ENCODE measurements around the gene UBXN1.
A peak's percentile ranks its signal among the peaks of the same experiment; 100 is the strongest.

Gene UBXN1, protein sequence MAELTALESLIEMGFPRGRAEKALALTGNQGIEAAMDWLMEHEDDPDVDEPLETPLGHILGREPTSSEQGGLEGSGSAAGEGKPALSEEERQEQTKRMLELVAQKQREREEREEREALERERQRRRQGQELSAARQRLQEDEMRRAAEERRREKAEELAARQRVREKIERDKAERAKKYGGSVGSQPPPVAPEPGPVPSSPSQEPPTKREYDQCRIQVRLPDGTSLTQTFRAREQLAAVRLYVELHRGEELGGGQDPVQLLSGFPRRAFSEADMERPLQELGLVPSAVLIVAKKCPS

DNA sequence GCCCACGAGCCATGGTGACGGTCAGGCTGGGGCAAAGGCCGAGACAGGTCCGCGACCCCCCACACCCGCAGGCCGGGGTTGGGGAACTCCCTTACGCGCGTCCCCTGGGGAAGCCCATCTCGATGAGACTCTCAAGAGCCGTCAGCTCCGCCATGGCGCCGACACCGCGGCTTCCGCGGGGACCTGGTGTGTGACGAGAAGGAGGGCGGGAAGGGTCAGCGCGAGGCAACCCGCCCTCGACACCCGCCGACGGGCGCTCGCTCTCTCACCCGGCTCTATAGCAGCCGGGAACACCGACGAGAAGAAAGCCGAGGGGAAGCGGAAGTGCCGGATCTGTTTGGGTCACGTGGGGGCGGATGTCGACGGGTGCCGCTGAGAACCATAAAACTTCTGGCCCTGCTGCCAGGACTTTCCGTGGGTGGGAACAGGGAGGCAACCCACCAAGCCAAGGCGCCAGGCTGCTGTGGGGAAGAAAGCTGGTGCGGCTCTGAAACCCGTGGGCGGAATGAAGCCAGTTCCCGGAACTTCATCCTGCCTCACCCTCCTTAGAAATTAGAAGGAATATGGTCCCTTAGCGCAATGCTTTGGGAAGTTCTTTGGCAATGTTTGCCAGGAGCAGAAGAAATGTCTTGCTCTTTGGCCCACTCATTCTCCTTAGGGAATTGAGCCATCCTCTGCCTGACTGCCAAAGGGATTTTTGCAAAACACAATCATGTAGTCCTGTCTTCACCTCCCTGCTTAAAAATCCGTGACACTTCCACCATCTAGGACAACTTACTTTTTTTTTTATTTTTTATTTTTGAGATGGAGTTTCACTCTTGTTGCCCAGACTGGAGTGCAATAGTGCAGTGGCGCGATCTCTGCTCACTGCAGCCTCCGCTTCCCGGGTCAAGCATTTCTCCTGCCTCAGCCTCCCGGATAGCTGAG is at the start of gene UBXN1:
Gene UBXN1, minus strand, starts transcription at position 304 of the 927 bp plus-strand sequence. Its CDS starts 150 bp downstream, at position 154.
- peak; percentile 69 for DNase-seq (ENCODE audit: low read depth, low spot score)

DNA sequence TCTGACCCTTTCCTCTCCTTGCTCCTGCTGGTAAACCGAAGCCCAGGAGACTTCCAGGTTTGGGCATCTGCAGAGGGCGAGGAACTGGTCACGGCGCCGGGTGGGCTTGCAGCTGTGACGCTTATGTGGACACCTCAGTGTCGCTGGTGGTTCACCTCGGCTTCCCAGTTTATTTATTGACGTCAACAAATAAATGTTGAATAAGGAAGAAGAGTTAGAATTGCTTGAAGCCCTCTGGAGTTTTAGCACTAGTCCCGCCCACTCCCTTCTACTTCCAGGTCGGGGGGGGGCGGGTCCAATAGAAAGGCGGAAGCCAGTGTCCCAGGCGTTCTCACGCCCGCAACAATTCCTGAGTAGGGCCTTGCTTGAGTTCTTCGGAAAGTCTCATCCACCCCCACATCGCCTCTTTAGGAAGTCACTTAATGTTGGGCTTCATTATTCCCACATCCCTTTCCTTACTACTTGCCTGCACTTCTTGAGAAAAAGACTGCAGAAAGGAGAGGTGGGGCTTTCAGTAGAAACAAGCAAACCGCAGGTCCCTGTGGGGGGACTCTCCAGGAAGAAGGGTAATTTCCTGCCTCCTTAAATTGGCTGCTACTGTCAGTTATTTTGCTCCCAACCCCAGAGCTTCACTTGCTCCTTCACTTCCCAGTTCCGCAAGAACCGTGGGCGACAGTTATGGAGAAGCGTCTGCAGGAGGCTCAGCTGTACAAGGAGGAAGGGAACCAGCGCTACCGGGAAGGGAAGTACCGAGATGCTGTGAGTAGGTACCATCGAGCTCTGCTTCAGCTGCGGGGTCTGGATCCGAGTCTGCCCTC is 49.5 kb upstream of the UBXN1 start, which contains the start of gene TTC9C:
Gene TTC9C, plus strand, starts transcription at position 316 of the 818 bp plus-strand sequence. Its CDS starts 363 bp downstream, at position 679.
- DNase-seq (ENCODE audit: low read depth, low spot score) = peak; percentile 77

DNA sequence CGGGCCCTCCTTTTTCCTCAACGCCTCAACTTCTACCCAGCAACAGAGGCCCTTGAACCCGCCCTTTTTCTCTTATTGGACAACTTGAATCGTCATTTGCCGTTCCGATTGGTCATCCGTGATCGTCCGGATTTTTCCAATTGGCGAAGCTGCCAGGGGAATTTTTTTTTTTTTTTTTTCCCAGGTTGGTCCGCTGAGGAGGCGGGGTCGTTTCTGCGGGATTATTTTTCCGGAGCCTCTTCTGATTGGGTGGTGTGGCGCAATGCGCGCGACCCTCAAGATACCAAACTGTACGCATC is 48.9 kb upstream of the UBXN1 start:
- peak; percentile 76 for DNase-seq (ENCODE audit: low read depth, low spot score)

DNA sequence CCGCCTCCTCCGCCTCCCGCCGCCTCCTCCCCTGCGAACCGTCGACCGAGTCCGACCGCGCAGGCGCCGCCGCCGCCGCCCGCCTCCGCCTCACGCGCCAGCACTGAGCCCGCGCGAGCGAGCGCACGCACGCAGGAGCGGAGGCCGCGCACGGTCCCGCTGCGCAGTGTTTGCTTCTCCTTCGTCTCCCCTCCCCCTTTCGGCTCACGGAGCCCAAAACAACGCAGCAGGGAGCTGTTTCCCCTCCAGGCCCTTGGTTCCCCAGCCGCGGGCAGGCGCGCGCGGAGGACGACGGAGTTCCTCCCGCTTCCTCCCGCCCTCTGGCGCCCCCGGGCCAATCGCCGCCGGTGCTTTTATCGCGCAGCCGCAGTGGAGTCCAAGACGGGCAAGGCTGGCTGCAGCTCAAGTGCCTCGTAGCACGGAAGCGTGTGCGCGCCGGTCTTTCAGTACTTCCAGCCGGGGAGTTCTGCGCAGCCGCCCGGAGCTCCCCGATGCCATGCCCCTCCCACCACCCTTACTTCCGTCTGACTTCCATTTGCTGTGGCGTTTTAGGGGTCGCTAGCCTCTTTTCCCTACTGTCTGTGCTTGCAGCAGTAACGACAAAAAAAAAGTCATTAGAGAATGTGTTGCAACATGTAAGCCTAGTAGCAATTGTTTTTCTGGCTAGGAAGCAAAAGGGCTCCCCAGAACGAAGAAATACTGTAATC is 48.4 kb upstream of the UBXN1 start, which contains the start of gene HNRNPUL2:
Gene HNRNPUL2, minus strand, starts transcription at position 293 of the 707 bp plus-strand sequence. CDS start 301 bp downstream, outside the sequence.
- peak; percentile 99 for DNase-seq (ENCODE audit: low read depth, low spot score)

DNA sequence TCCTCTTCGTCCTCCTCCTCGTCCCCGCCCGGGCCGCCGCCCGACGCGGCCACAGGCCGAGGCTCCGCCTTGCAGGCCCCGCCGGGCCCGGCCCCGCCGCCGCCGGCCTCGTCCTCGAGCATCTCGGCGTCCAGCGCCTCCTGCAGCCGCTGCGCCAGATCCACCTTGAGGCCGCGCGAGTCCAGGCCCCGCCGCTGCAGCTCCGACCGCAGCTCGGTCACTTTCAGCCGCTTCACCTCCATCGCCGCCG is 48.0 kb upstream of the UBXN1 start:
- DNase-seq (ENCODE audit: low read depth, low spot score) = no peak

DNA sequence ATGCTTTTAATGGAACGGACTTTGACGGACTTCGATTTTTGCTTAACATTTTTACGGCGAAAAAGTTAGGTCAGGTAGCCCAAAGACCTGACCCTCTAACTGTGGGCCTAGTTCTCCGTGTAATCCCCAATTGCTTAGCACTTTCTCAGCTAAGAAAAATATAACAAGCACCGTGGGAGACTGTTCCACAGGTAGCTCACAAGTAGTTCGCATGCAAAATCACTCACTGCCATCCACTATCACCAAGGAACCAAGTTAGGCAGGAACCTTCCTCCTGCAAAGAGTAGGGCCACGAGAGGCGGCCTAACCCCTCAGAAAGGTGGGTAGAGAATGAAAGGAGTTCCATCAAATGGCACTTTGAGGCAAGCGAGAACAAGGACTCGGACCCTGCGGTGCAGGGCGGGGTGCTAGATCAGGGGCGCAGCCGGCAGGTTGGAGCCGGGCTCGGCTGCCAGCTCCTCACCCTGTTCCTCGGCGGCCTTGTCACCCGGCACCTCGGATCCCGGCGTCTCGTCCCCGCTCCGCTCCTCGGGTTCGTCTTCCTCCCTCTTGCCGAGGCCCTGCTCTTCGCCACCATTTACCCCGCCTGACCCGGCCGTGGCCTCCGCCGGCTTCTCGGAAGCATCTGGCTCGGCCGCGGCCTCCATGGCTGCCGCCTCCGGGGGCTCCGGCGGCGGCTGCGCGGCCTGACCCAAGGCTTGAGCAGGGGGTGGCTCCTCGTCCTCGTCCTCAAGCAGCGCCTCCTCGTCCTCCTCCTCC is 47.5 kb upstream of the UBXN1 start:
- no peak for DNase-seq (ENCODE audit: low read depth, low spot score)

DNA sequence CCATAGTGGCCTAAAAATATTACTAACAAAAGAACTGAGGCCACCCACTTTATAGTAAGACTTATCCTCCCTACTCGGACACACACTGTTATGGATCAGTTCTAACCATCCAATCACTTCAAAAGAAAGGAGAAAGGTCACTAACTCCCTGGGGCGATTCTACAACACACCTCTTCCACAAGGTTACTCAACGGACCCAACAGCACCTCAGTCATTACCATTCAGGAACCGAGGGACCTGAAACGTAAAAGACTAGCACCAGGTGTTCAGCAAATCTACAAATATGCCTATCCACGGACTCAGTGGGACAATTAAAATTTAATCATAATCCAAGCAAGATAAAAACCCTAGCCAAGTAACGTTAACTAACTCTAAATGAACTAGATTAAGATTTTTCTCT is 46.8 kb upstream of the UBXN1 start:
- no peak for DNase-seq (ENCODE audit: low read depth, low spot score)

DNA sequence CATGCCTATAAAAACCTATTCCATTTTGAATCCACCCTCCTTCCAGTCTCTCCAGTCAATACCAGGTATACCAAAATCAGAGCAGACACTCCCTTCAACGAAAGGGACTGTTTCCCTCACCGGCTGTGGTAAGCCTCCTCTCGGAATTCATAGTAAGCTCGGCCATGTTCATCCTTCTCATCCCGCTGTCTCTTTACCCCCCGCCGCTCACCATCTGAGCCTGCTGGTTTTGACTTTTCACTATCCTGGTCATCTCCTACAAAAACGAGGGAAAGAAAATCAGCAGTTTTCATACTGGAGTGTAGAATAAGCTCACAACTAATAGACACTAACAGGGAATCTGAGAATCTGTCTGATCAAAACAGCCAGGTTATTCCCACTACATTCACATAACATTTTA is 45.3 kb upstream of the UBXN1 start:
- no peak for DNase-seq (ENCODE audit: low read depth, low spot score)

DNA sequence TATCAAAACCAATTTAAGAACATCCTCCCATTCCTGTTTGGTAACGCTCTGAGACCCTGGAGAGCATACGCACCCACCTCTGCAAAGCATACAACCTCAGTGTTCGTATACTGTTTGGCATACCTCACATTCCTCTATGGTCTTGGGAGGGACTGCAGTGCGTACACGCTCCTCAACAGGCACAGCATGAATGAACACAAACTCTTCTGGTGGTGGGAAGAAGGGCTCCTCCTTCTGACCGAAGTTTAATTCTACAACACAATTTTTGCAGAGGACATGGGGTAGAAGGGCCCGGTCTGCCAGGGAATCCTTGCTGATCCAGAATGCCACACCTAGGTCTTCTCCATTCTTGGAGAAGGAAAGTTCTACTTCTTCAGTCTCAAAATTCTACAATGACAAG is 43.1 kb upstream of the UBXN1 start:
- DNase-seq (ENCODE audit: low read depth, low spot score) = no peak

DNA sequence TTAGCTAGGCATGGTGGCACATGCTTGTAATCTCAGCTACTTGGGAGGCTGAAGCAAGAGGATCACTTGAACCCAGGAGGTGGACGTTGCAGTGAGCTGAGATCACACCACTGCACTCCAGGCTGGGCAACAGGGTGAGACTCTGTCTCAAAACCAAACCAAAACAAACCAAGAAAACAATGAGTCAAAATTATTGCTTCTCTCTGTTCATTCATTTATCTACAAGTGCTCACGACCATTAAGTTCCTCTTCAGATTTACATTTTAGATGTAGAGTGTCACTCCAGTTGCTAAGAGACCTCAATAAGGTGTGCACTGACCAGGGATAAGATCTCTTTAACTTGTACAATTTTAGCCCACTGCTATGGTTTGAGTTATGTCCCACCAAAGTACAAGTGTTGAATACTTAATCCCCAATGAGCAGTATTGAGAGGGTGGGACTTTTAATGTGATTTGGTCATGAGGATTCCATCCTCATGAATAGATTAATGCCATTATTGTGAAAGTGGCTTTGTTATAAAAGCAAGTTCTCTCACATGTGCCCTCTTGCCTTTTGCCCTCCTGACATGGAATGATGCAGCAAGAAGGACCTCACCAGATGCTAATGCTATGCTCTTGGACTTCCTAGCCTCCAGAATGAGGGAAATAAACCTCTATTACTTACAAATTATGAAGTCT is 40.6 kb upstream of the UBXN1 start:
- DNase-seq (ENCODE audit: low read depth, low spot score) = no peak

DNA sequence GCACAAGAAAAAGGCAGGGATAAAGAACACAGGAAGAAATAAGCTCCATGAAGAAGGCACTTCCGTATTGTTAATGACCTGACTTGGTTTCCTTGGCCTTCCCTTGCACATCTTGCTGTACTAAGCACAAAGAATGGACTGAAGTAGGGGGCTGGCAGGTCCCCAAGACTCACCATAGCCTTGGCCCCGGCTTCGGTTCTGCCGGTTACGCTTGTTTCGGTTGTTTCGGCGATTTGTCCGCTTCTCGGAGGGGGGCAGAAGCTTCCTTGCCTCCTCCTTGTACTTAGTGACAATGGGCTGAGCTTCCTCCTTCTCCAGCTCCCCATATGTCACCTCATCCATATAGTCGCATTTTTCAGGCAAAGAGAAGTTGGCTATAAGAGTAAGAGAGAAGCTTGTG is 37.9 kb upstream of the UBXN1 start:
- no peak for DNase-seq (ENCODE audit: low read depth, low spot score)

DNA sequence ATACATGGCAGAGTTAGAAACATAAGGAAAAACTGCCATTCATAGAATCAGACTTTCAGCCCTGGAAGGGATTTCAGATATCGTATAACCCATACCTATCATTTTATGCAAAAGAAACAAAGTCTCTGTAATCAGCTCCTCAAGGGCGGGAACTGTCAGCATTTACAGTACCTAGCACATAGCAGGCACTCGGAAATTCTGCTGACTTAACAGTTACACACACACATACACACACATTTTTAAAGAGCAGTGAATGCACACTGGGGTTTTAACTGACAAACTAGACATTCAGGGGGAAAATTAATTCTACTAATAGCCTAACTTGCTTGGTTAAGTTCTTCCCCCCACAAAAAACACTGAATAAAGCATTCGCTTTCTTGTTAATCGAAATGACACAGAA is 37.3 kb upstream of the UBXN1 start:
- DNase-seq (ENCODE audit: low read depth, low spot score) = no peak

DNA sequence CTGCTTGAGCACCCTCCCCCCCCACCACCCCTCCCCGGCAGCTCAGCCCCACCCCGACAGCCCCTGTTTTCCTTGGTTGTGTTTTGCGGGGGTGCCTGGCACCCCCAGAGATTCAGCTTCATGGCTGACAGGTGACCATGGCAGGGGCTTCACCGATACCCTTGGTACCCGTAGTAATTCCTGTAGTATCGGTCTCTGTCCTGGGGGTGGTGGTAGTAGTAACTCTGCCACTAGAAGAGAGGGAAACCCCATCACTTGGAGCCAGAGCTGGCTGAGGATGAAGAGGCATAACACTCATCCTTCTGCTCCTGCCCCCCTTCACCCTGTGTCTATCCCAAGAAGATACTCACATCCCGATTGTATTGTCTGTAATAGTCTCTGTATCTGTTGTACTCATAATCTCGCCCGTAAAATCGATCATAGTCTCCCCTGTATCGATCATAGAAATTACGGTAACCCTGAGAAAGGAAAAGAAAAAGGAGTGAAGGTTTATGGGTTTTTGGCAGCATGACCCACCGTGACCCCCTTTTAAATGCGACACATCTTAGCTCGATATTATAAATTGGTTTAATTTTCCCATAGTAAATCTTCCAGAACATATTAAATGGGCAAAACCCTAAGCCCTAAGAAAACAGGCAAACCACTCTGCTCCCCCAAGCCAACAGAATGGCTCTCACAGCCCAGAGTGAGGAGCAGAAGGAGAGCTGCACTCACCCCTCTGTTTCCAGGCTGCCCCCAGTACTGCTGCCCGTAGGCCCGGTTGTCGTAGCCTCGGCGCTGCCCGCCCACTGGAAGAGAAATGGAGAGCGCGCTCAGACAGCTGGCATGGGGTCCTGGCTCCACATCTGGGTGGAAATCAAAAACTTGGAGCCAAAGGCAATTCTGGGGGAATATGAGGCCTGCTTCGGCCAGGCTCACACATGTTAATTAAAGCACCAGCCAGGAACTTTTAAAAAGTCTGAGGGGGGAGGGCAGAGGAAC is 36.6 kb upstream of the UBXN1 start:
- DNase-seq (ENCODE audit: low read depth, low spot score) = no peak

DNA sequence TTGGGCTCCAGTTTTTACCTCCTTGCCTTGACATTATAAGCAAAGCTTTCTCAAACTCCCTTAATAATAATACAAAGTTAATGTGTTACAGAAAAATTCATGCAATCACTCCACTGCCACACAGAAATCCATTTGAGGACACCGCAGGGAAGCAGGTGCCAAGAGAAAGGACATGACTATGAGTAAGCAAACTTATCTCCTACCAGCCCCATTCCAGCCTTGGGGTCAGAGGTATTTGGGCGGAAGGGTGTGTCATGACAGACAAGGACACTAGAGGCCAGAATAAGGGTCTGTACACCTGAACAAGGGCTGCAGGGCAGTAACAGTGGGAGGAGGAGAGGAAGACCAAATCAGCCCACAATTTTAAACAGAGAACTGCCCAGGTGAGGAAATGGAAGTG is 34.5 kb upstream of the UBXN1 start:
- DNase-seq (ENCODE audit: low read depth, low spot score) = no peak

DNA sequence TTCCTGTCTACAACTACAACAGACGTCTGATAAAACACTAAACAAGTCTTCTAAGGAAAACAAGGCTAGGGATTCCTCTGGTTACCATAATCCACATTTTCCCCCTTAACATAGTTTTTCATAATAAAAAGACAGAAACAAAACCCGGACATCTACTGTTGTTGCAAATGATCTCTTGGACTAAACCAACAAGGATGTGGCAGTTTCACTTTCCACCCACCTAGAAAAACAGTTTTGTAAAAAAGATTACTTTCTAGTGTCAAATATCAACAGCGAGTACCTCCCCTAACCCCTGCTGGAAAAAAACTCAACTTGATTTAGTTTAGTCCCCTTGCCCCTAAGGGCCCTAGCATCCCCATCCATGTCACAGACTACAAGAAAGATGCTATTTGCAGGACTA is 34.0 kb upstream of the UBXN1 start:
- DNase-seq (ENCODE audit: low read depth, low spot score) = no peak

DNA sequence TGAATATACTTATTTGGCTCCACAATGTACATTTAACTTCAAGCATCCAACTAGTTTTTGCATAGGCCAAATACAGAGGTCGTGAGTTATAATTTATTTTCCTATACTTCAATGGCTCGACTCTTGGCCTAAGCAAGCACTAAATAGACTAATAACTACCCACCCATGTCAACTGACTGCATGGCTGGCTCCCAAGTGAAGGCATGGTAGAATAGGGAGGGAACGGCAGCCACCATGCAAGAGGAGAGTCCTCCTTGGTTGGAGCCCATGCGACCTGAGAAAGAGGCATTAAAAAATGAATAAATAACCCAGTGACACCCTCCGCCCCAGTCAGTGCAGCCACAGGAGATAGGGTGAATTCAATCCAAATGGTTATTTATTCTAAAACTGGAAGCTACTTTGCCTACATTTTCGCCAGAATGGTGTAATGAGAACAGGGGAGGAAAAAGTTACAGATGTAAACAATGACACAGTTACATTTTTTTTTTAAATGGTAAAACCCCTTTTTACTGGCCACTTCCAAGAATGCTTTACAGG is 33.5 kb upstream of the UBXN1 start:
- no peak for DNase-seq (ENCODE audit: low read depth, low spot score)

DNA sequence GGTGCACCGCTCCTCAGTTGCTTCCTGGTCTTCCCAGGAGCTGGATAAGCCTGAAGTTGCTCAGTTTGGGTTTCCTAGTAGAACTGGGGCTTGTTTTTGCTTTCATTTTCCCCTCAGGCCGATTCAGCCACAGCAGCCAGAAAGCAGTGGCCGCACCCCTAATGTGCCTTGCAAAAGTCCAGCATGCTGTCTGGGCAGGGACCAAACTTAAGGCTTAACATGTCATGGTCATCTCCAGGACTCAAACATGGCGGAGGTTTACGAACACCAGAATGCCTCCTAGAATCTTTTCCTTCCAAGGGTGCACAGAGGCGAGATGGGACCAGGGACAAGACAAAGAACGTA is 31.1 kb upstream of the UBXN1 start:
- DNase-seq (ENCODE audit: low read depth, low spot score) = no peak

DNA sequence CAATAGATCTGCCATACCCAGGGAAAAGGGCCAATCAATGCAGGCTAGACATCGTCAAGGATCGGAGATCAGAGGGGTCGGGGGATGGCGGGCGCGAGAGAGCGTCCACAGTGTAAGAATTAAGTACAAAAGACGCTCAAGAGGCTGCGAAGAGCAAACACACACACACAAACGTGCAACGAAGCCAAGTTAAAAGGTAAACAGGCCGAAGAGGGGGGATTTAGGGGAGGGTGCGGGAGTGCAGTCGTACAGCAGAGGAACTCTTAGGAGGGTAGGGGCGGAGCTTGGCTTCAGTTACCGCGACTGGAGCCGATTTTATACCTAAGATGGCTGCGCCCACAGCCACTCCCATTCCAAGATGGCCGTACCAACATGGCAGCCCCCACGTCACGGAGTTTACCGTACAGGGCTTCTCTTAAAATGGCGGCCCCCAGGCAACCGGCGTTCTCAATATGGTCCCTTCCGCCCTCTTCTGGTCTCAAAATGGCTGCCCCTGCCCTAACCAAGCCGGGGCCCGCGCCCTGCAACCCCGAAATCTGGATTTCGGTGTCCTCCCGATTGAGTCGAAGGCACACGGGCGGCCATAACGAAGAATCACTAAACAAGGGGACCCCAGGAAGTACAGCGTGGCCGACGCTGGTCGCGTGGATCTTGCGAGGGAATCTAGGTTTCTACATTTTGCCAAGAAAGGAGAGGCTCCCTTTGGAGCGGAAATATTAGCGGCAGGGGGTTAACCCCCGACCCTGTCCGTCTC is 30.6 kb upstream of the UBXN1 start:
- DNase-seq (ENCODE audit: low read depth, low spot score) = peak; percentile 94

Data from activated CD4-positive, CD25-positive, alpha-beta regulatory T cell treated with anti-CD3 and anti-CD28 coated beads, Interleukin-2, amount 50 U/mL, for 16 hours (primary cell).